SK-N-SH (cell line): ENCODE results near the gene TBC1D5. TPM values are rescaled to one million over a fixed set of nuclear protein-coding genes. Genes with fewer than 3 reads are reported as not detected.
A peak's percentile ranks its signal among the peaks of the same experiment; 100 is the strongest.

ENCODE experiments used
- CTCF ChIA-PET: fragments of 300-600, 350-600 bp; formaldehyde crosslinking; extraction: SDS; loops from one replicate; lab custom pipeline; 2021; lab: Yijun Ruan, JAX
- POLR2A ChIA-PET: fragments of 350-600 bp; sonication (Branson Sonifier 250); formaldehyde crosslinking; extraction: SDS; loops from one replicate; lab custom pipeline; 2020; ENCODE audit warnings: antibody characterized with exemption, inconsistent platforms; lab: Yijun Ruan, JAX
- DNase-seq: peaks from one replicate; pipeline ENCODE4 v3.0.0; 2012
- H2AFZ ChIP-seq: fragments of 200-600 bp; sonication (generic); 2 replicates; pipeline ENCODE4 v1.8.1; 2016; ENCODE audit warnings: antibody characterized with exemption, mild to moderate bottlenecking, low read depth
- H3F3A ChIP-seq: fragments of 200-600 bp; sonication (generic); replicated peaks from 2 replicates; pipeline ENCODE3; 2016; ENCODE audit warnings: antibody characterized with exemption, mild to moderate bottlenecking; ENCODE audit not compliant: insufficient read depth
- H3K27ac ChIP-seq, 2 experiments: fragments of 200-500 bp in 1 of 2; fragments of 200-600 bp in 1 of 2; sonication (Bioruptor generic) in 1 of 2; sonication (generic), shearing (Covaris generic) in 1 of 2; 2 replicates each; pipeline versions ENCODE4 v1.5.1 to v1.6.1; 2014 to 2016; ENCODE audit warnings: low read depth in 2 of 2, inconsistent platforms in 1 of 2, low read length in 1 of 2, mild to moderate bottlenecking in 1 of 2, mixed read lengths in 1 of 2
- H3K27me3 ChIP-seq: fragments of 200-600 bp; sonication (generic), shearing (Covaris generic); 2 replicates; pipeline ENCODE4 v1.6.1; 2016; ENCODE audit warnings: mixed run types; ENCODE audit not compliant: insufficient read depth
- H3K36me3 ChIP-seq, 2 experiments: fragments of 200-500 bp in 1 of 2; fragments of 200-600 bp in 1 of 2; sonication (Bioruptor generic) in 1 of 2; sonication (generic) in 1 of 2; replicated peaks in 1 of 2; 2 replicates each; pipeline versions ENCODE3 to v1.5.1; 2014 to 2016; ENCODE audit warnings: low read length in 1 of 2, mild to moderate bottlenecking in 1 of 2; ENCODE audit not compliant: insufficient read depth in 2 of 2, control insufficient read depth in 1 of 2
- H3K4me1 ChIP-seq, 2 experiments: fragments of 200-500 bp in 1 of 2; fragments of 200-600 bp in 1 of 2; sonication (Bioruptor generic) in 1 of 2; sonication (generic), shearing (Covaris generic) in 1 of 2; 2 replicates each; pipeline versions ENCODE4 v1.5.1 to v1.6.1; 2014 to 2016; ENCODE audit warnings: low read depth in 1 of 2, low read length in 1 of 2, mixed run types in 1 of 2; ENCODE audit not compliant: insufficient read depth in 2 of 2, control insufficient read depth in 1 of 2
- H3K4me2 ChIP-seq: fragments of 200-600 bp; sonication (generic), shearing (Covaris generic); 2 replicates; pipeline ENCODE4 v1.6.1; 2017; ENCODE audit warnings: mixed run types
- H3K4me3 ChIP-seq, 2 experiments: fragments of 200-500 bp in 1 of 2; fragments of 200-600 bp in 1 of 2; sonication (Bioruptor generic) in 1 of 2; sonication (generic), shearing (Covaris generic) in 1 of 2; 2 replicates each; pipeline versions ENCODE4 v1.5.1 to v1.8.1; 2014 to 2016; ENCODE audit warnings: low read depth in 2 of 2, inconsistent platforms in 1 of 2, low read length in 1 of 2, mild to moderate bottlenecking in 1 of 2, mixed read lengths in 1 of 2, moderate library complexity in 1 of 2
- H3K79me2 ChIP-seq: fragments of 200-600 bp; sonication (generic); 2 replicates; pipeline ENCODE4 v1.8.1; 2017; ENCODE audit warnings: mild to moderate bottlenecking; ENCODE audit not compliant: insufficient read depth
- H3K9ac ChIP-seq: fragments of 200-600 bp; sonication (generic); 2 replicates; pipeline ENCODE4 v1.6.1; 2017; ENCODE audit warnings: mixed run types
- H3K9me2 ChIP-seq: fragments of 200-600 bp; sonication (generic); 2 replicates; pipeline ENCODE4 v1.6.1; 2017; ENCODE audit warnings: mixed run types
- H3K9me3 ChIP-seq: fragments of 200-600 bp; sonication (generic); 2 replicates; pipeline ENCODE4 v1.6.1; 2017; ENCODE audit warnings: mixed run types, mild to moderate bottlenecking, moderate library complexity
- H4K20me1 ChIP-seq: fragments of 200-600 bp; sonication (generic); 2 replicates; pipeline ENCODE4 v1.6.1; 2017; ENCODE audit warnings: mild to moderate bottlenecking, mixed run types; ENCODE audit not compliant: insufficient read depth
- ELF1 ChIP-seq: IDR thresholded peaks from 2 replicates; pipeline ENCODE4 v1.4.0; 2012
- EZH2phosphoT487 ChIP-seq: fragments of 200-600 bp; sonication (generic); IDR thresholded peaks from 2 replicates; pipeline ENCODE4 v1.6.1; 2017; ENCODE audit warnings: low read depth, mixed run types, mild to moderate bottlenecking, antibody characterized with exemption, moderate library complexity, borderline replicate concordance
- FOSL2 ChIP-seq: IDR thresholded peaks from 2 replicates; pipeline ENCODE4 v1.4.0; 2012; ENCODE audit warnings: low read depth, mild to moderate bottlenecking, moderate library complexity, borderline replicate concordance
- JUND ChIP-seq: IDR thresholded peaks from 2 replicates; pipeline ENCODE4 v1.4.0; 2012
- RAD21 ChIP-seq: IDR thresholded peaks from 2 replicates; pipeline ENCODE4 v1.6.1; 2012; ENCODE audit warnings: mild to moderate bottlenecking, low read length
- RCOR1 ChIP-seq: fragments of 150-350 bp; IDR thresholded peaks from 2 replicates; pipeline ENCODE4 v1.6.1; 2017; ENCODE audit warnings: antibody characterized with exemption, low read length
- RFX5 ChIP-seq: IDR thresholded peaks from 2 replicates; pipeline ENCODE4 v1.6.1; 2012; ENCODE audit warnings: mild to moderate bottlenecking, improper control_type of control experiment, low read length
- SIN3A ChIP-seq: IDR thresholded peaks from 2 replicates; pipeline ENCODE4 v1.6.1; 2012; ENCODE audit warnings: low read depth, mild to moderate bottlenecking, low read length, moderate library complexity, borderline replicate concordance
- YY1 ChIP-seq: IDR thresholded peaks from 2 replicates; pipeline ENCODE4 v1.4.0; 2012; ENCODE audit warnings: low read depth, mild to moderate bottlenecking
- WGBS: methylation state at CpG from one replicate; pipeline ENCODE4 v1.1.6; 2017; ENCODE audit warnings: low lambda C conversion rate; 5-methylcytosine and 5-hydroxymethylcytosine counted together
- polyA plus RNA-seq, 3 experiments: library from polyadenylated mRNA; depleted of rRNA; stranded (reverse); fragments of >200 nt; gene quantifications; 2 replicates each; pipeline ENCODE4 v1.2.3, GENCODE V29; 2012
- TF ChIP-seq, protein P1 (sequence below): IDR thresholded peaks from 2 replicates; pipeline ENCODE4 v1.4.0; 2012; ENCODE audit warnings: low read depth, borderline replicate concordance

TBC1D5 gene
- polyA plus RNA-seq, 1 of the 3 experiments (the other 2 are of a cell fraction) = 19.5 TPM

DNA sequence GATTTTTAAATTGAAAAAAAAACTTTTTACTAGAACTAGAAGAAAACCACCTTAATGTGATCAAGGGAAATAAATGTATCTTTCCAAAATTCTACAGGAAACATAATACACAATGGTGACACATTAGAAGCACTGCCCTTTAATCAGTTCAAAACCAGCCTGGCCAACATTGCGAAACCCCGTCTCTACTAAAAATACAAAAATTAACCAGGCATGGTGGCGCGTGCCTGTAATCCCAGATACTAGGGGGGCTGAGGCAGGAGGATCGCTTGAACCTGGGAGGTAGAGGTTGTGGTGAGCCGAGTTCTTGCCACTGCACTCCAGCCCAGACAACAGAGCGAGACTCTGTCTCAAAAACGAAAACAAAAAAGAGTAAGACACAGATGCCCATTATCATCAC, 134.5 kb downstream of the TBC1D5 start:
- H3K9ac ChIP-seq = no peak overlapping the region
- TF ChIP-seq RAD21 (no peak), YY1 (no peak)
- TF ChIP-seq, all 33 proteins: peak for 0
- H3K27me3 ChIP-seq = no peaks in the 10 kb centered on the region
- H3K36me3 ChIP-seq = no peaks in the 10 kb centered on the region
- H3K9me2 ChIP-seq = no peaks in the 10 kb centered on the region
- H3K79me2 ChIP-seq = no peaks in the 10 kb centered on the region
- H3K27ac ChIP-seq = no peak overlapping the region
- no peaks in the 10 kb centered on the region for H3K9me3 ChIP-seq
- peaks cover 13% of the 10 kb centered on the region for H3F3A ChIP-seq
- 93% methylated on average over 8 of the region's 8 CpGs for WGBS
- ChIA-PET POLR2A (no interaction called here), CTCF (no interaction called here)
- no peak overlapping the region for H2AFZ ChIP-seq
- H3K4me1 ChIP-seq = no peaks in the 10 kb centered on the region
- DNase-seq = no peak
- no peak overlapping the region for H3K4me2 ChIP-seq
- H4K20me1 ChIP-seq = peaks cover 10% of the 10 kb centered on the region; the same call in 1 of the 2 replicates
- H3K4me3 ChIP-seq = no peak overlapping the region

DNA sequence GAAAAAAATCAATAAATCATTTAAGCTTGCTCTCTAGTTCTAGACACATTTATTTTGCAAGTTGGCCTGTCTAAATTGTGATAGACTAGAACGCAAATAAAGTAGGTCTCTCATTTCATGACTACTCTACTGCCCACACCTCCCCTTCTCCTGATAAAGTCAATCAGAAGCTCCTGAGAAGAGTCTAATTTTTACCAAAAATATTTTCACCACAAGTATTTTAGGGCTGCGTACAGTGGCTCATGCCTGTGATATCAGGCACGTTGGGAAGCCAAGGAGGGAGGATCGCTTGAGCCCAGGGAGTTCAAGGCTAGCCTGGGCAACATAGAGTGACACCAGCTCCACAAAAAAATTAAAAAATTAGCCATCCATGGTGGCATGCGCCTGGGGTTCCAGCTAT, 136.5 kb downstream of the TBC1D5 start:
- H3K9me3 ChIP-seq = no peaks in the 10 kb centered on the region
- H3K9me2 ChIP-seq = no peaks in the 10 kb centered on the region
- no peaks in the 10 kb centered on the region for H3K36me3 ChIP-seq
- H3K9ac ChIP-seq = no peak overlapping the region
- H3K4me1 ChIP-seq = no peaks in the 10 kb centered on the region
- TF ChIP-seq EZH2phosphoT487 = no peak
- no peak for TF ChIP-seq SIN3A
- TF ChIP-seq ELF1 = no peak
- no peak for TF ChIP-seq RFX5
- no peak for TF ChIP-seq RCOR1
- TF ChIP-seq, protein P1, sequence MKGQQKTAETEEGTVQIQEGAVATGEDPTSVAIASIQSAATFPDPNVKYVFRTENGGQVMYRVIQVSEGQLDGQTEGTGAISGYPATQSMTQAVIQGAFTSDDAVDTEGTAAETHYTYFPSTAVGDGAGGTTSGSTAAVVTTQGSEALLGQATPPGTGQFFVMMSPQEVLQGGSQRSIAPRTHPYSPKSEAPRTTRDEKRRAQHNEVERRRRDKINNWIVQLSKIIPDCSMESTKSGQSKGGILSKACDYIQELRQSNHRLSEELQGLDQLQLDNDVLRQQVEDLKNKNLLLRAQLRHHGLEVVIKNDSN = no peak
- H3K79me2 ChIP-seq = no peaks in the 10 kb centered on the region
- H3K4me2 ChIP-seq = no peak overlapping the region
- H4K20me1 ChIP-seq = peaks cover 10% of the 10 kb centered on the region; the same call in 1 of the 2 replicates
- no peak overlapping the region for H3K27ac ChIP-seq
- peaks cover 13% of the 10 kb centered on the region for H3F3A ChIP-seq
- H2AFZ ChIP-seq = no peak overlapping the region
- no peak for DNase-seq
- CTCF ChIA-PET = interaction anchor here (1.4 kb wide), 1 partner anchor 17 kb away, joined by 4 read pairs; no protein-coding TSS in a partner anchor
- no peaks in the 10 kb centered on the region for H3K27me3 ChIP-seq
- WGBS = 96% methylated on average over 5 of the region's 5 CpGs
- POLR2A ChIA-PET = no interaction called here
- no peak overlapping the region for H3K4me3 ChIP-seq

DNA sequence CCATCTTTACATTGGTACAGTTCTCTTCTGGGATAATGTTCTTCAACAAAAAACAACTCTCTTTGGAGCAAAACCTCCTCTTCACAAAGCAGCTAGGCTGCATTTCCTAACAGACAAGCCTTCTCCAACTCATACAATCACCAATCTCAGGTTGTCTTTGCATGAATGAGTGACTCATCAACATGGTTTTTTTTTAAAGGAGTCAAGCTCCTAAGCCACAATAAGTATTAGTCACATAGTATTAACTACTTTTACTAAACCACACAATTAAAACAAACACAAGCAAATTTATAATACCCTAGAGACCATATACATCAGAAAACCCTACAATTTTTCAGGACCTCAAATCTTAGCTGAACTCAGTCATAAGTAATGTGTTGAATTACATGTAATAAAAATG, 137.4 kb downstream of the TBC1D5 start:
- Histone ChIP-seq H3K4me1 (no peaks in the 10 kb centered on the region), H3K4me2 (no peak overlapping the region), H3K27me3 (no peaks in the 10 kb centered on the region), H3K9ac (no peak overlapping the region), H3F3A (peaks cover 13% of the 10 kb centered on the region), H3K36me3 (no peaks in the 10 kb centered on the region), H3K27ac (0 out of 4 replicates have a peak overlapping the region, but pooled peaks of 1 of the 2 experiments have one; percentile 18), H3K79me2 (peaks cover 3% of the 10 kb centered on the region; the same call in 1 of the 2 replicates), H2AFZ (no peak overlapping the region), H3K9me2 (no peaks in the 10 kb centered on the region), H3K4me3 (no peak overlapping the region; a peak in 1 of 4 replicates), H3K9me3 (no peaks in the 10 kb centered on the region), H4K20me1 (peaks cover 10% of the 10 kb centered on the region; the same call in 1 of the 2 replicates)
- DNase-seq = no peak
- ChIA-PET POLR2A (no interaction called here), CTCF (no interaction called here)
- TF ChIP-seq, protein P1 = no peak
- TF ChIP-seq FOSL2 (peak; percentile 86), JUND (peak; percentile 77)
